ENCODE data around the gene ITK. TPM values are rescaled to one million over a fixed set of nuclear protein-coding genes. Genes with fewer than 3 reads are reported as not detected.

The ITK gene
- total and polyA plus RNA-seq, 5 donors from 2014 or later: 146 to 550 (median 169) TPM

Other genes with a start within 250 kb of the ITK start
- gene TIMD4, start 217.6 kb upstream of the ITK start, total RNA-seq: 5.1 TPM
- gene TIMD4, start 217.6 kb upstream of the ITK start, polyA plus RNA-seq: 1 to 10 TPM in 3 of 4 donors, under 1 TPM in 1; 0.83 to 4.6 (median 3.2) TPM
- gene HAVCR1, start 121.7 kb upstream of the ITK start, total RNA-seq: 7.9 TPM
- gene HAVCR1, start 121.7 kb upstream of the ITK start, polyA plus RNA-seq: 1 to 10 TPM; 1.7 to 8.2 (median 3.7) TPM
- 5.0 TPM for gene HAVCR2, start 71.8 kb upstream of the ITK start, total RNA-seq
- gene HAVCR2, start 71.8 kb upstream of the ITK start, polyA plus RNA-seq: 1 to 10 TPM; 4.0 to 9.7 (median 7.0) TPM
- gene MED7, start 38.0 kb upstream of the ITK start, total RNA-seq: 9.0 TPM
- gene MED7, start 38.0 kb upstream of the ITK start, polyA plus RNA-seq: 10 to 100 TPM; 15.0 to 19.5 (median 16.1) TPM
- gene GARIN3, start 14.6 kb upstream of the ITK start, total RNA-seq: not detected
- not detected for gene GARIN3, start 14.6 kb upstream of the ITK start, polyA plus RNA-seq
- gene CYFIP2, start 85.3 kb downstream of the ITK start, total RNA-seq: 357 TPM
- 100 to 1,000 TPM; 332 to 383 (median 360) TPM for gene CYFIP2, start 85.3 kb downstream of the ITK start, polyA plus RNA-seq

All from CD4-positive, CD25-positive, alpha-beta regulatory T cell (primary cell).